ENCODE data around the gene OR1N1.
"Not testable (repeated sequence)": the region's sequence is repeated elsewhere in the genome, so short reads cannot be mapped to it uniquely, and the experiment has no call there.

The OR1N1 gene

DNA sequence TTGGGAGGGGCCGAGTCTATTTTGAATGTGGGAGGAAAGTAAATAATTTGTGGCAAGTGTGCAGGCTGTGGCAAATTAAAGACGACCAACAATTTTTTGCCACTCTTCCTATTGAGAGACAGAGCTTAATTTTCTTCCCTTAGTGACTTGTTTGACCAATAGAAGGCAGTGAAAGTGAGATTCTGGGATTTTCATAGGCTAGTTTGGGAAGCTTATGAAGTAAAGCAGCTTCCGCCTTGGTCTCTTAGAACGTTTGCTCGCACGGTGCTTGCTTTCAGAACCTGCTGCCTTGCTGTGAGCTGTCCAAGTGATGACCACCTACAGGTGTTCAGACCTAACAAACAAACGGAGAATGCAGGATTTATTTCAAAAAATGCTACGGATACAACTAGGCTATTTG is 19.1 kb upstream of the OR1N1 start:
- no peak overlapping the region for H3K4me3 ChIP-seq (ENCODE audit: low read depth, low read length)
- TF ChIP-seq, protein P1, sequence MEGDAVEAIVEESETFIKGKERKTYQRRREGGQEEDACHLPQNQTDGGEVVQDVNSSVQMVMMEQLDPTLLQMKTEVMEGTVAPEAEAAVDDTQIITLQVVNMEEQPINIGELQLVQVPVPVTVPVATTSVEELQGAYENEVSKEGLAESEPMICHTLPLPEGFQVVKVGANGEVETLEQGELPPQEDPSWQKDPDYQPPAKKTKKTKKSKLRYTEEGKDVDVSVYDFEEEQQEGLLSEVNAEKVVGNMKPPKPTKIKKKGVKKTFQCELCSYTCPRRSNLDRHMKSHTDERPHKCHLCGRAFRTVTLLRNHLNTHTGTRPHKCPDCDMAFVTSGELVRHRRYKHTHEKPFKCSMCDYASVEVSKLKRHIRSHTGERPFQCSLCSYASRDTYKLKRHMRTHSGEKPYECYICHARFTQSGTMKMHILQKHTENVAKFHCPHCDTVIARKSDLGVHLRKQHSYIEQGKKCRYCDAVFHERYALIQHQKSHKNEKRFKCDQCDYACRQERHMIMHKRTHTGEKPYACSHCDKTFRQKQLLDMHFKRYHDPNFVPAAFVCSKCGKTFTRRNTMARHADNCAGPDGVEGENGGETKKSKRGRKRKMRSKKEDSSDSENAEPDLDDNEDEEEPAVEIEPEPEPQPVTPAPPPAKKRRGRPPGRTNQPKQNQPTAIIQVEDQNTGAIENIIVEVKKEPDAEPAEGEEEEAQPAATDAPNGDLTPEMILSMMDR (IDR thresholded peaks at IDR 0.05; ENCODE audit: borderline replicate concordance, insufficient read depth, low read depth, low read length) = no peak

DNA sequence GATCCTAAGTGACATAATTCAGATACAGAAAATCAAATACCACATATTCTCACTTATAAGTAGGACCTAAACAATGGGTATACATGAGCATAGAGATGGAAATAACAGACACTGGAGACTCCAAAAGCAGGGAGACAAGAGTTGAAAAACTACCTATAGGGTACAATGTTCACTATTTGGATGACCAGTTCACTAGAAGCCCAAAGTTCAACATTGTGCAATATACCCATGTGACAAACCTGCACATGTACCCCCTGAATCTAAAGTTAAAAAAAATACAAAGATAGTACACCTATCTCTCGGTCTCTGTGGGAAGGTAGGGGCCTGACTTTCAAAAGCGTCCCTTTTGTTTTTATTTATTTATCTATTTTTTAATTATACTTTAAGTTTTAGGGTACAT is 11.7 kb upstream of the OR1N1 start:
- TF ChIP-seq, protein P1 (IDR thresholded peaks at IDR 0.05; ENCODE audit: borderline replicate concordance, insufficient read depth, low read depth, low read length) = no peak
- H3K4me3 ChIP-seq (ENCODE audit: low read depth, low read length) = no peak overlapping the region

DNA sequence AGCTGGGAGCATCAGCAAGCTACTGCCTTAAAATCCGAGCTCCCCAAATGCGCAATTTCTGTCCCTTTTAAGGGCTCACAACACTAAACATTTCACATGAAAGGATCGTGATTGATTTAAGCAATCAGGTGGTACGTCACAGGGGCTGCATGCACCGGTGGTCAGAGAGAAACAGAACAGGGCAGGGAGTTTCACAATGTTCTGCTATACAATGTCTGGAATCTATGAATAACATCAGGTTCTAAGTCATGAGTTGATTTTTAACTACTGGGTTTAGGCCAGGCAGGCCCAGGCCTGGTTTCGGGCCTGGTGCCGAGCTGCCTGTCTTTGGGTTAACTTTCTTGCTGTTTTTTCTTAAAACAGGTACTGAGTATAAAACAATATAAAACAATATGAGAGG is 10.0 kb upstream of the OR1N1 start:
- H3K4me3 ChIP-seq (ENCODE audit: low read depth, low read length) = not testable (repeated sequence)

DNA sequence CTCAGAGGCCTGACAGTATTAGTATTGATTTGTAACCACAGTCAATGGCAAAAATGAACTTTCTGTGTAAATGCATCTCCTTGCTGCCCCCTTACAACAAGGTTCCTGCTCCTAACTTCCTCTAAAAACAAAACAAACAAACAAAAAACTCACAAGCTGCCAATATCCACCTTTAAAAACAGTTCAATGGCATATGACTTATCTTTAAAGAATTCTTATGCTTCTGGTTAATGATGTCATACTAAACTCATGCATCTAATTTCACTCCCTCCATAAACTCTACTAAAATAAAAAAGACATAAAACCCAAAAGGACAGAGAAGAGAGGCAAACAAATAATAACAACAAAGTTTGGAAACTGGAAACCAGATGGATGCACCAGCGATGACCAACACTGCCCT is 9.0 kb upstream of the OR1N1 start:
- TF ChIP-seq, protein P1 (IDR thresholded peaks at IDR 0.05; ENCODE audit: borderline replicate concordance, insufficient read depth, low read depth, low read length) = no peak
- H3K4me3 ChIP-seq (ENCODE audit: low read depth, low read length) = no peak overlapping the region

DNA sequence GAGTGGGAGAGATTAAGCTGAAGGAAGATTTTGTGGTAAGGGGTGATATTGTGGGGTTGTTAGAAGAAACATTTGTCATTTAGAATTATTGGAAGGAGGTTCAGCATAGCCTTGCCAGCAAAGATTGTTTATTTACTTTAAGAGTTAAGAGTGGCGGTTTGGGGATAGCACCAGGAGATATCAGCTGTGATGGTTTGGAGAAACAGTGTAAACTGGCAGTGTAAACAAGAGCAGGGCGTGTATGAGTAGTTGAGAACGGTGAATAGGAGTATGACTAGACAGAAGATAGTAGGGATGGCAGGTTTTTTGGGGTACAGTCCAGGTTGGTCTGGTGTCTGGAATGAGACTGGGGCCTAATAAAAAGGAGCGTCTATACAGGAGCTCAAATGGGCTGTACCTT is 4.1 kb upstream of the OR1N1 start:
- H3K4me3 ChIP-seq (ENCODE audit: low read depth, low read length) = not testable (repeated sequence)

DNA sequence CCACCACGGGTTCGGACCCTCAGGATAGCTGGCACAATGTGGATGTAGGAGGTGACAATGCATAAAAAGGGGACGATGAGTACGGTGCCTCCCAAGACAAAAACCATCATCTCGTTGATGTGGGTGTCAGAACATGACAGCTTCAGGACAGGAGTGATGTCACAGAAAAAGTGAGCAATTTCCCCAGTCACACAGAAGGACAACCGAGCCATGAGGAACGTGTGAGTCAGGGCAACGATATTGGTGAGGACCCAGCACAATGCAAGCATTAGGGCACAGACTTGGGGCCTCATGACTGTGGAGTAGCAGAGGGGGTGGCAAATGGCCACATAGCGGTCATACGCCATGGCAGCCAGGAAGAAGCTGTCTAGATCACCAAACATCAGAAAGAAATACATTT is 491 bp downstream of the OR1N1 start:
- TF ChIP-seq, protein P1 (IDR thresholded peaks at IDR 0.05; ENCODE audit: borderline replicate concordance, insufficient read depth, low read depth, low read length) = no peak
- H3K4me3 ChIP-seq (ENCODE audit: low read depth, low read length) = no peak overlapping the region

DNA sequence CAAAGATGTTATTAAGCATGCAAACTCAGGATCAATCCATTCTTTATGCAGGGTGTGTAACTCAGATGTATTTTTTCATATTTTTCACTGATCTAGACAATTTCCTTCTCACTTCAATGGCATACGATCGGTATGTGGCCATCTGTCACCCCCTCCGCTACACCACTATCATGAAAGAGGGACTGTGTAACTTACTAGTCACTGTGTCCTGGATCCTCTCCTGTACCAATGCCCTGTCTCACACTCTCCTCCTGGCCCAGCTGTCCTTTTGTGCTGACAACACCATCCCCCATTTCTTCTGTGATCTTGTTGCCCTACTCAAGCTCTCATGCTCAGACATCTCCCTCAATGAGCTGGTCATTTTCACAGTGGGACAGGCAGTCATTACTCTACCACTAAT is 7.7 kb downstream of the OR1N1 start:
- H3K4me3 ChIP-seq (ENCODE audit: low read depth, low read length) = no peak overlapping the region
- TF ChIP-seq, protein P1 (IDR thresholded peaks at IDR 0.05; ENCODE audit: borderline replicate concordance, insufficient read depth, low read depth, low read length) = no peak

DNA sequence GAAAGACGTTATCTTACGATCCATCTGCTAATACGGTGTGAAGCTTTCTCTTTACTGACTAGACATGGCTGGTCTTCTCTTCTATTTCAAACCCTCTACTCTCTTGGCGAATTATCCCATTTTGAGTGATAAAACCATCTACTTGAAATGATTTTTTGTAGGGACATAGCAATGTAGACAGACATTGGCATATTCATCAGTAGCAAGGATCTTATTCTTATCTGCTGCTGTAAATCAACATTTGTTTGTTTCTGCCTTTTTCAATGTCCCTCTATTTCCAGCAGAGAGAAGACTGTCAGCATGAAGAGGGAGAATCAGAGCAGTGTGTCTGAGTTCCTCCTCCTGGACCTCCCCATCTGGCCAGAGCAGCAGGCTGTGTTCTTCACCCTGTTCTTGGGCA is 8.3 kb downstream of the OR1N1 start, which contains the start of gene OR1J4:
Gene OR1J4, plus strand, starts transcription at position 301 of the 400 bp plus-strand sequence. Its CDS starts 0 bp downstream, at position 301.
- TF ChIP-seq, protein P1 (IDR thresholded peaks at IDR 0.05; ENCODE audit: borderline replicate concordance, insufficient read depth, low read depth, low read length) = no peak
- H3K4me3 ChIP-seq (ENCODE audit: low read depth, low read length) = no peak within 1 kb of the TSS
